Gastroesophageal sphincter (tissue), 3 donors: ENCODE results near the gene RBPJ.

Experiments used
- CTCF ChIP-seq, 4 experiments: fragments of 200-600 bp in 2 of 4; fragments of 450-650 bp in 2 of 4; sonication (generic) in 1 of 4; IDR thresholded peaks; one replicate each; pipeline ENCODE4 v1.5.1; 2017 to 2019; ENCODE audit warnings: antibody characterized with exemption in 4 of 4, mild to moderate bottlenecking in 2 of 4, moderate library complexity in 2 of 4
- EP300 ChIP-seq: sonication (generic); formaldehyde crosslinking; IDR thresholded peaks from one replicate; pipeline ENCODE4 v1.6.1; 2017; ENCODE audit warnings: antibody characterized with exemption, mild to moderate bottlenecking
- POLR2A ChIP-seq, 2 donors: fragments of 450-650 bp; IDR thresholded peaks; one replicate each; pipeline ENCODE4 v1.6.1; 2017; ENCODE audit warnings: antibody characterized with exemption in 2 of 2, mild to moderate bottlenecking in 2 of 2, moderate library complexity in 1 of 2

DNA sequence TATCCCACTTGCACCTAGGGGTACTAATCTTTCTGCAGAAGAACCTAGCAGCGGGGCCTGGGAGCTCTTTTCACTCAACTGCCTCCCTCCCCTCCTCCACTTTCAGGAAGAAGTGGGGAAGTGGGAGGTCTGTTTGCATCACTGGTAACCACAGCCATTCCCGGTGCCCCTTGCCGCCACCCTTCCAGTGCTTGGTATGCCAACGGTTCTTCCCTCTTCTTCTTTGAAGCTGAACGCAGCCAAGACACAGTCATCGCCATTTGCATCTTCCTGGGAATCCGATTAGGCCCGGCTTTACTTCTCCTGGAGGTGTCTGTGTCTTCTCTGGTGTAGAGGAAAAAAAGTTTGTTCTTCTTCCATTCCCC is 47.2 kb upstream of the RBPJ start:
- TF ChIP-seq CTCF (IDR thresholded peaks at IDR 0.05), result no peak
- TF ChIP-seq POLR2A (IDR thresholded peaks at IDR 0.05), result no peak
- no peak for TF ChIP-seq EP300
